ENCODE data around the gene TPD52L1. TPM values are rescaled to one million over a fixed set of nuclear protein-coding genes. Genes with fewer than 3 reads are reported as not detected.

Gene TPD52L1
- total and polyA plus RNA-seq, 2 donors (not counting 1 experiment from before 2014, with no cell fraction given) = not detected

GRCh38 chr6:125163811-125164210, 10.2 kb downstream of the TPD52L1 start:
- Mint-ChIP-seq H3K4me1 (no peaks in the 10 kb centered on the region), H3K27ac (no peak overlapping the region), H3K4me3 (no peak overlapping the region), H3K9me3 (ENCODE audit: insufficient read depth) (peaks cover 3% of the 10 kb centered on the region), H3K27me3 (peaks cover 9% of the 10 kb centered on the region)
- intact Hi-C loops (cut with micrococcal nuclease) = no loop called here
- H3K4me1 ChIP-seq (ENCODE audit: control insufficient read depth in 2 of 2, insufficient read depth in 2 of 2, low read length in 2 of 2) = no peaks in the 10 kb centered on the region
- ChIA-PET POLR2A (no interaction called here), CTCF (interaction anchor here (1.4 kb wide), 1 partner anchor 29 kb away, joined by 5 read pairs; no protein-coding TSS in a partner anchor)
- no peaks in the 10 kb centered on the region for H4K20me1 ChIP-seq (ENCODE audit: control insufficient read depth, insufficient read depth, low read length, poor library complexity, severe bottlenecking)
- no peak overlapping the region for H3K9ac ChIP-seq (ENCODE audit: low read length)
- no peaks in the 10 kb centered on the region for H3K27me3 ChIP-seq (replicated peaks in 1 of 4; ENCODE audit: control extremely low read depth in 1 of 4, control insufficient read depth in 3 of 4, insufficient read depth in 4 of 4, low read length in 3 of 4)
- TF ChIP-seq EZH2 (IDR thresholded peaks at IDR 0.05; ENCODE audit: borderline replicate concordance, insufficient read depth, low read depth, low read length, poor library complexity, severe bottlenecking) = no peak
- TF ChIP-seq CTCF (IDR thresholded peaks at IDR 0.05) = no peak
- no peak for ATAC-seq (ENCODE audit: low read depth)
- no peak overlapping the region for H3K4me3 ChIP-seq (ENCODE audit: control extremely low read depth in 1 of 5, extremely low read depth in 1 of 5, insufficient read depth in 1 of 5, low read depth in 2 of 5, low read length in 4 of 5)
- no peaks in the 10 kb centered on the region for H3K9me3 ChIP-seq (ENCODE audit: control extremely low read depth in 1 of 3, control insufficient read depth in 2 of 3, insufficient read depth in 1 of 3, low read length in 2 of 3)
- H3K27ac ChIP-seq (ENCODE audit: low read length in 2 of 2) = no peak overlapping the region
- DNase-seq = no peak
- no peaks in the 10 kb centered on the region for H3K36me3 ChIP-seq (replicated peaks in 1 of 2; ENCODE audit: control extremely low read depth in 1 of 2, control insufficient read depth in 1 of 2, extremely low read depth in 1 of 2, insufficient read depth in 2 of 2, low read length in 1 of 2)
- no peak overlapping the region for H3K4me2 ChIP-seq (replicated peaks; ENCODE audit: low read depth, low read length, poor library complexity, severe bottlenecking)
- no peak overlapping the region for H2AFZ ChIP-seq (ENCODE audit: insufficient read depth, low read depth, low read length, poor library complexity, severe bottlenecking)
- no CpG with 5 or more reads among the region's 1 CpG for WGBS (ENCODE audit: insufficient coverage)
- no peaks in the 10 kb centered on the region for H3K79me2 ChIP-seq (ENCODE audit: control insufficient read depth, insufficient read depth, low read length)

- TF ChIP-seq CTCF (IDR thresholded peaks at IDR 0.05) = no peak
- no peak for TF ChIP-seq EZH2 (IDR thresholded peaks at IDR 0.05; ENCODE audit: borderline replicate concordance, insufficient read depth, low read depth, low read length, poor library complexity, severe bottlenecking)
- no peaks in the 10 kb centered on the region for H3K4me1 Mint-ChIP-seq
- intact Hi-C loops (cut with micrococcal nuclease) = no loop called here
- Histone ChIP-seq H3K4me2 (replicated peaks; ENCODE audit: low read depth, low read length, poor library complexity, severe bottlenecking) (no peak overlapping the region), H3K79me2 (ENCODE audit: control insufficient read depth, insufficient read depth, low read length) (no peaks in the 10 kb centered on the region), H3K4me1 (ENCODE audit: control insufficient read depth in 2 of 2, insufficient read depth in 2 of 2, low read length in 2 of 2) (no peaks in the 10 kb centered on the region), H3K27me3 (replicated peaks in 1 of 4; ENCODE audit: control extremely low read depth in 1 of 4, control insufficient read depth in 3 of 4, insufficient read depth in 4 of 4, low read length in 3 of 4) (no peaks in the 10 kb centered on the region), H3K4me3 (ENCODE audit: control extremely low read depth in 1 of 5, extremely low read depth in 1 of 5, insufficient read depth in 1 of 5, low read depth in 2 of 5, low read length in 4 of 5) (no peak overlapping the region), H3K9me3 (ENCODE audit: control extremely low read depth in 1 of 3, control insufficient read depth in 2 of 3, insufficient read depth in 1 of 3, low read length in 2 of 3) (no peaks in the 10 kb centered on the region), H3K27ac (ENCODE audit: low read length in 2 of 2) (no peak overlapping the region), H4K20me1 (ENCODE audit: control insufficient read depth, insufficient read depth, low read length, poor library complexity, severe bottlenecking) (no peaks in the 10 kb centered on the region), H2AFZ (ENCODE audit: insufficient read depth, low read depth, low read length, poor library complexity, severe bottlenecking) (no peak overlapping the region), H3K9ac (ENCODE audit: low read length) (no peak overlapping the region), H3K36me3 (replicated peaks in 1 of 2; ENCODE audit: control extremely low read depth in 1 of 2, control insufficient read depth in 1 of 2, extremely low read depth in 1 of 2, insufficient read depth in 2 of 2, low read length in 1 of 2) (no peaks in the 10 kb centered on the region)
- H3K27ac Mint-ChIP-seq = no peak overlapping the region
- POLR2A ChIA-PET = no interaction called here
- CTCF ChIA-PET = no interaction called here
- DNase-seq (no peak), ATAC-seq (ENCODE audit: low read depth) (no peak)
- H3K4me3 Mint-ChIP-seq = no peak overlapping the region
- peaks cover 3% of the 10 kb centered on the region for H3K9me3 Mint-ChIP-seq (ENCODE audit: insufficient read depth)
- 100% methylated on average over 2 of the region's 4 CpGs for WGBS (ENCODE audit: insufficient coverage)
- peaks cover 17% of the 10 kb centered on the region for H3K27me3 Mint-ChIP-seq
Measured at GRCh38 chr6:125164696-125165095, 11.1 kb downstream of the TPD52L1 start.
